Urothelium cell line (cell line): ENCODE data around the gene MTHFD1.

ENCODE experiments used
- DNase-seq: peaks from one replicate; pipeline ENCODE4 v3.0.0; 2011; ENCODE audit warnings: low spot score, mixed read lengths
- FAIRE-seq: peaks from 2 replicates; lab custom pipeline; 2011; peaks lifted over from hg19 to GRCh38; lab: Jason Lieb, UNC

The MTHFD1 gene

GRCh38 chr14:64488590-64489099 lies 100.5 kb downstream of the MTHFD1 start:
- FAIRE-seq (no peak), DNase-seq (no peak)

- peak; percentile 50 for FAIRE-seq
- no peak for DNase-seq
Observed at GRCh38 chr14:64491637-64492036, 103.5 kb downstream of the MTHFD1 start.

GRCh38 chr14:64493455-64493854 lies 105.3 kb downstream of the MTHFD1 start:
- DNase-seq (no peak), FAIRE-seq (peak; percentile 66)

GRCh38 chr14:64495252-64495651 lies 107.1 kb downstream of the MTHFD1 start:
- FAIRE-seq (no peak), DNase-seq (no peak)

GRCh38 chr14:64496764-64497163 lies 108.6 kb downstream of the MTHFD1 start:
- DNase-seq, result no peak
- no peak for FAIRE-seq

- FAIRE-seq, result no peak
Observed at GRCh38 chr14:64500088-64500487, 111.9 kb downstream of the MTHFD1 start.

GRCh38 chr14:64501411-64502171 lies 113.4 kb downstream of the MTHFD1 start:
- FAIRE-seq, result peak; percentile 5
- peak; percentile 70 for DNase-seq

More at GRCh38 chr14:64500088-64500487, 111.9 kb downstream of the MTHFD1 start:
- no peak for DNase-seq

GRCh38 chr14:64502456-64502855 lies 114.3 kb downstream of the MTHFD1 start:
- no peak for FAIRE-seq
- peak; percentile 20 for DNase-seq

- peak; percentile 25 for DNase-seq
- FAIRE-seq, result no peak
Observed at GRCh38 chr14:64502887-64503433, 114.8 kb downstream of the MTHFD1 start.

- FAIRE-seq (peak; percentile 89), DNase-seq (peak; percentile 96)
Observed at GRCh38 chr14:64503434-64504309, 115.5 kb downstream of the MTHFD1 start, which contains the start of gene ZBTB25. Gene ZBTB25, minus strand, starts transcription at chr14:64503838. Its CDS starts 13,305 bp downstream, at chr14:64490533.

GRCh38 chr14:64504310-64504896 lies 116.2 kb downstream of the MTHFD1 start, which contains the start of gene ZBTB1:
Gene ZBTB1, plus strand, starts transcription at chr14:64504770. Its CDS starts 16,735 bp downstream, at chr14:64521505.
- FAIRE-seq, result peak; percentile 71
- peak; percentile 88 for DNase-seq

- DNase-seq (peak; percentile 97), FAIRE-seq (peak; percentile 44)
Observed at GRCh38 chr14:64504897-64505794, 117.0 kb downstream of the MTHFD1 start.

GRCh38 chr14:64506721-64507120 lies 118.6 kb downstream of the MTHFD1 start:
- DNase-seq (no peak), FAIRE-seq (no peak)

- FAIRE-seq, result no peak
- DNase-seq, result peak; percentile 27
Observed at GRCh38 chr14:64507376-64508156, 119.4 kb downstream of the MTHFD1 start.

GRCh38 chr14:64508215-64508776 lies 120.1 kb downstream of the MTHFD1 start:
- FAIRE-seq (no peak), DNase-seq (no peak)

GRCh38 chr14:64509036-64509435 lies 120.9 kb downstream of the MTHFD1 start:
- no peak for DNase-seq
- FAIRE-seq, result peak; percentile 55
